ENCODE measurements around the gene OR2A12. TPM values are rescaled to one million over a fixed set of nuclear protein-coding genes. Genes with fewer than 3 reads are reported as not detected.
"Not testable (repeated sequence)": the region's sequence is repeated elsewhere in the genome, so short reads cannot be mapped to it uniquely, and the experiment has no call there.

OR2A12 gene
- not detected in 2 replicates for total RNA-seq

GRCh38 chr7:144085978-144086377 is at the start of gene OR2A12:
Gene OR2A12, plus strand, starts transcription at chr7:144086278. Its CDS starts 8,830 bp downstream, at chr7:144095108.
- no peak for DNase-seq (ENCODE audit: extremely low read depth, low read depth, low spot score)

- DNase-seq (ENCODE audit: extremely low read depth, low read depth, low spot score): no peak
Observed at GRCh38 chr7:144036302-144036885, 49.7 kb upstream of the OR2A12 start.

- no peak for DNase-seq (ENCODE audit: extremely low read depth, low read depth, low spot score)
Observed at GRCh38 chr7:144037414-144038035, 48.6 kb upstream of the OR2A12 start.

GRCh38 chr7:144038887-144039286 is 47.2 kb upstream of the OR2A12 start:
- DNase-seq (ENCODE audit: extremely low read depth, low read depth, low spot score): no peak

GRCh38 chr7:144048648-144049047 is 37.4 kb upstream of the OR2A12 start, which contains the start of gene OR2A5:
Gene OR2A5, plus strand, starts transcription at chr7:144048948. Its CDS starts 1,454 bp downstream, at chr7:144050402.
- no peak for DNase-seq (ENCODE audit: extremely low read depth, low read depth, low spot score)

- no peak for DNase-seq (ENCODE audit: extremely low read depth, low read depth, low spot score)
Observed at GRCh38 chr7:144049491-144049890, 36.6 kb upstream of the OR2A12 start.

GRCh38 chr7:144050093-144050492 is 36.0 kb upstream of the OR2A12 start:
- no peak for DNase-seq (ENCODE audit: extremely low read depth, low read depth, low spot score)

- DNase-seq (ENCODE audit: extremely low read depth, low read depth, low spot score): not testable (repeated sequence)
Observed at GRCh38 chr7:144050884-144051283, 35.2 kb upstream of the OR2A12 start.

GRCh38 chr7:144057954-144058353 is 28.1 kb upstream of the OR2A12 start:
- DNase-seq (ENCODE audit: extremely low read depth, low read depth, low spot score): no peak

GRCh38 chr7:144063710-144064109 is 22.4 kb upstream of the OR2A12 start:
- no peak for DNase-seq (ENCODE audit: extremely low read depth, low read depth, low spot score)

- DNase-seq (ENCODE audit: extremely low read depth, low read depth, low spot score): no peak
Observed at GRCh38 chr7:144069511-144069910, 16.6 kb upstream of the OR2A12 start, which contains the start of gene OR2A25. Gene OR2A25, plus strand, starts transcription at chr7:144069811. Its CDS starts 4,409 bp downstream, at chr7:144074220.

- DNase-seq (ENCODE audit: extremely low read depth, low read depth, low spot score): no peak
Observed at GRCh38 chr7:144069953-144070352, 16.1 kb upstream of the OR2A12 start.

- no peak for DNase-seq (ENCODE audit: extremely low read depth, low read depth, low spot score)
Observed at GRCh38 chr7:144074374-144074773, 11.7 kb upstream of the OR2A12 start.

- DNase-seq (ENCODE audit: extremely low read depth, low read depth, low spot score): no peak
Observed at GRCh38 chr7:144086730-144087129, 652 bp downstream of the OR2A12 start.

- DNase-seq (ENCODE audit: extremely low read depth, low read depth, low spot score): no peak
Observed at GRCh38 chr7:144087230-144087629, 1.2 kb downstream of the OR2A12 start.

- DNase-seq (ENCODE audit: extremely low read depth, low read depth, low spot score): no peak
Observed at GRCh38 chr7:144090667-144091066, 4.6 kb downstream of the OR2A12 start.

GRCh38 chr7:144098776-144099175 is 12.7 kb downstream of the OR2A12 start:
- DNase-seq (ENCODE audit: extremely low read depth, low read depth, low spot score): no peak

- DNase-seq (ENCODE audit: extremely low read depth, low read depth, low spot score): no peak
Observed at GRCh38 chr7:144100607-144101006, 14.5 kb downstream of the OR2A12 start.

GRCh38 chr7:144102041-144102440 is 16.0 kb downstream of the OR2A12 start:
- no peak for DNase-seq (ENCODE audit: extremely low read depth, low read depth, low spot score)

- no peak for DNase-seq (ENCODE audit: extremely low read depth, low read depth, low spot score)
Observed at GRCh38 chr7:144105211-144105610, 19.1 kb downstream of the OR2A12 start.

GRCh38 chr7:144109283-144109682 is 23.2 kb downstream of the OR2A12 start, which contains the start of gene OR2A2:
Gene OR2A2, plus strand, starts transcription at chr7:144109583. Its CDS starts 0 bp downstream, at chr7:144109583.
- DNase-seq (ENCODE audit: extremely low read depth, low read depth, low spot score): no peak

- no peak for DNase-seq (ENCODE audit: extremely low read depth, low read depth, low spot score)
Observed at GRCh38 chr7:144110272-144110671, 24.2 kb downstream of the OR2A12 start.

Measured in glomerular endothelial cell (primary cell).